Activated T-helper 17 cell treated with anti-CD3 and anti-CD28 coated beads, Interleukin-2, amount 50 U/mL, for 72 hours (primary cell): ENCODE measurements around the gene PRKG2. TPM values are rescaled to one million over a fixed set of nuclear protein-coding genes. Genes with fewer than 3 reads are reported as not detected.

Experiments used
- total RNA-seq, 2 donors: library from RNA; stranded (reverse); gene quantifications; one replicate each; pipeline ENCODE4 v1.2.3, GENCODE V29; 2022

The PRKG2 gene
- total RNA-seq, 2 donors from 2014 or later, result 0.66 TPM; not detected in 1

Other genes with a start within 250 kb of the PRKG2 start
- gene BMP3, start 184.5 kb downstream of the PRKG2 start, total RNA-seq, result under 1 TPM in 1 of 2 donors, not detected in 1; 0.05 TPM